Activated naive CD8-positive, alpha-beta T cell treated with anti-CD3 and anti-CD28 coated beads, Interleukin-2, amount 50 U/mL, for 24 hours (primary cell): ENCODE results near the gene ATN1.

Experiments used
- ATAC-seq: fragments of 150-1000 bp; cut with Tn5 transposase; one replicate; pipeline ENCODE4 v1.10.0; 2021
- DNase-seq: peaks from one replicate; pipeline ENCODE4 v3.0.0; 2021
- H3K27ac Mint-ChIP-seq: one replicate; pipeline ENCODE4 v1.8.0; 2021; ENCODE audit warnings: mild to moderate bottlenecking, mixed read lengths
- H3K27me3 Mint-ChIP-seq: one replicate; pipeline ENCODE4 v1.8.0; 2021; ENCODE audit warnings: mixed read lengths
- H3K36me3 Mint-ChIP-seq: one replicate; pipeline ENCODE4 v1.8.0; 2021; ENCODE audit warnings: low read depth, mixed read lengths
- H3K4me1 Mint-ChIP-seq: one replicate; pipeline ENCODE4 v1.8.0; 2021; ENCODE audit warnings: mixed read lengths
- H3K4me3 Mint-ChIP-seq: one replicate; pipeline ENCODE4 v1.8.0; 2021; ENCODE audit warnings: mild to moderate bottlenecking, moderate library complexity, mixed read lengths
- H3K9me3 Mint-ChIP-seq: one replicate; pipeline ENCODE4 v1.8.0; 2021; ENCODE audit warnings: mixed read lengths

The ATN1 gene

DNA sequence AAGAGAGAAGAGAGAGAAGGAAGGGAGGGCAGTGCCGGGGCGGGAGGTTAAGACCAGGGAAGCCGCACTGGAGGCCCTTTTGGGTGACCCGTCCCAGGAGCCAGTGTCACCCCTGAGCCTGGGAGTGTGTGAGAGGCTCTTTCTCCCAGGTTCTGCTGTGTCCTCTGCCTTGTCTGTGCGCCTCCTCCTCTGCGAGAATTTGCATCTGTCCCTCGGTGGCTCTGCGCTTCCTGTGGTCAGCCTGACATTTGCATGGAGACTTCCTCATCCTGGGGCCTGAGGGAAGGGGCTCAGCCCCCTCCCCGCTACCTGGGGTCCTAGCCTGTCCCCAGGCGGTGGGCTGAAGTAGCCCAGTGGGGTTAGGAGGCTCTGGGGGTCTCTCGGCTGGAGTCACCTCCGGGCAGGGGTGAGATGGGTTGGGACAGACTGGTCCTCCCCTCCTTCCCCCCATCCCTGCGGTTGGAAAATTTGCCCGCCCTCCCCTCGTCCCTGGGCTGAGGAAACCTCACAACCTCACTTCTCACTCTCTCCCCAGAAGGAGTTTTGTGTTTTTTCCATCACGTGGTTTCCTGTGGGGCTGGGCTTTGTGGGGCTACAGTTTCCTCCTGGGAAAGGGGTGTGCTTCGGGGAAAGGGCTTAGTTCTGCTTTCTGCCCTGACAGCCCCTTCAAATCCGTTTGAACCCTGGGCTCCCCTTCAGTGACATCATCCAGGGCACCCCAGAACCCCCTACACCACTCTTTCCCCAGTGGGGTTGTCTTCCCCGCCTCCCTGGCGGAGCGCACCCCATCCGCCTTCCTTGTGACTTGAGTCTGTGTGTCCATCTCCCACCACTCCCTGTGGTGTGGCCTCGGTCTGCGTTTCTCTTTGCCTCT lies 25.9 kb downstream of the ATN1 start:
- H3K4me1 Mint-ChIP-seq, result peaks cover 79% of the 10 kb centered on the region
- H3K27ac Mint-ChIP-seq, result peak overlapping the region; percentile 99
- H3K4me3 Mint-ChIP-seq, result peak overlapping the region; percentile 93
- peak; percentile 90 for DNase-seq
- peak; percentile 39 for ATAC-seq
- H3K9me3 Mint-ChIP-seq, result no peaks in the 10 kb centered on the region
- peaks cover 5% of the 10 kb centered on the region for H3K27me3 Mint-ChIP-seq
- peaks cover 67% of the 10 kb centered on the region for H3K36me3 Mint-ChIP-seq

- Mint-ChIP-seq H3K4me3 (peak overlapping the region; percentile 93), H3K9me3 (no peaks in the 10 kb centered on the region), H3K27ac (peak overlapping the region; percentile 99), H3K36me3 (peaks cover 76% of the 10 kb centered on the region), H3K27me3 (peaks cover 5% of the 10 kb centered on the region), H3K4me1 (peaks cover 79% of the 10 kb centered on the region)
- ATAC-seq (no peak), DNase-seq (peak; percentile 40)
Measured at GRCh38 chr12:6954316-6955107, 26.8 kb downstream of the ATN1 start.

- H3K4me1 Mint-ChIP-seq, result peaks cover 78% of the 10 kb centered on the region
- H3K9me3 Mint-ChIP-seq, result no peaks in the 10 kb centered on the region
- ATAC-seq (no peak), DNase-seq (no peak)
- peak overlapping the region; percentile 99 for H3K27ac Mint-ChIP-seq
- peaks cover 5% of the 10 kb centered on the region for H3K27me3 Mint-ChIP-seq
- H3K36me3 Mint-ChIP-seq, result peaks cover 78% of the 10 kb centered on the region
- H3K4me3 Mint-ChIP-seq, result peak overlapping the region; percentile 93
Measured at GRCh38 chr12:6955108-6956020, 27.6 kb downstream of the ATN1 start.

DNA sequence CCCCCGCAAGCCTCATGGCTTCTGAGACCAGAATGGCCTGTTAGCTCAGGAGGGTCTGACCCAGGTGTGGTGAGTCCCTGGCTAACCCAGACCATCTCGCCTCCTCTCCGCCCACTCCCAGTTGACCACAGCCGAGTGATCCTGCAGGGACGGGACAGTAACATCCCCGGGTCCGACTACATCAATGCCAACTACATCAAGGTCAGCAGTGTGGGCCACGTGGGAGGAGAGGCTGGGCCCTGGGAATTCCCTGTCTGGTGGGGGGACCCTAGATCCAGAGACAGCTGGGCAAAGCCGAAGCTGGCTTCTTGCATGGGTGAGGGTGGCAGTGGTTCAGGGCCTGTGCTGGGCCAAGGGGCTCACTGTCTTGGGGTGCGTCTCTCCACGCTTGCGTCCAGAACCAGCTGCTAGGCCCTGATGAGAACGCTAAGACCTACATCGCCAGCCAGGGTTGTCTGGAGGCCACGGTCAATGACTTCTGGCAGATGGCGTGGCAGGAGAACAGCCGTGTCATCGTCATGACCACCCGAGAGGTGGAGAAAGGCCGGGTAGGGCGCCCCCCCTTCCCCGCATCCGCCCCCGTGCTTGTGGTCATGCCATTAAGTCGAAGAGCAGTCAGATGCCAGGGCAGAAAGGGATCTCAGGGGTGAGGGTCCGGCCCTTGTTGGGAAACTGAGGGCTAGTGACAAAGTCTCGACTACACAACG lies 28.4 kb downstream of the ATN1 start:
- ATAC-seq (no peak), DNase-seq (peak; percentile 62)
- Mint-ChIP-seq H3K9me3 (no peaks in the 10 kb centered on the region), H3K27me3 (peaks cover 5% of the 10 kb centered on the region), H3K27ac (peak overlapping the region; percentile 99), H3K4me1 (peaks cover 79% of the 10 kb centered on the region), H3K4me3 (peak overlapping the region; percentile 93), H3K36me3 (peaks cover 86% of the 10 kb centered on the region)

- peaks cover 84% of the 10 kb centered on the region for H3K36me3 Mint-ChIP-seq
- peaks cover 90% of the 10 kb centered on the region for H3K4me1 Mint-ChIP-seq
- DNase-seq, result no peak
- H3K27ac Mint-ChIP-seq, result peak overlapping the region; percentile 99
- peak overlapping the region; percentile 93 for H3K4me3 Mint-ChIP-seq
- peaks cover 5% of the 10 kb centered on the region for H3K27me3 Mint-ChIP-seq
- ATAC-seq, result no peak
- H3K9me3 Mint-ChIP-seq, result no peaks in the 10 kb centered on the region
Measured at GRCh38 chr12:6957151-6957701, 29.5 kb downstream of the ATN1 start.

DNA sequence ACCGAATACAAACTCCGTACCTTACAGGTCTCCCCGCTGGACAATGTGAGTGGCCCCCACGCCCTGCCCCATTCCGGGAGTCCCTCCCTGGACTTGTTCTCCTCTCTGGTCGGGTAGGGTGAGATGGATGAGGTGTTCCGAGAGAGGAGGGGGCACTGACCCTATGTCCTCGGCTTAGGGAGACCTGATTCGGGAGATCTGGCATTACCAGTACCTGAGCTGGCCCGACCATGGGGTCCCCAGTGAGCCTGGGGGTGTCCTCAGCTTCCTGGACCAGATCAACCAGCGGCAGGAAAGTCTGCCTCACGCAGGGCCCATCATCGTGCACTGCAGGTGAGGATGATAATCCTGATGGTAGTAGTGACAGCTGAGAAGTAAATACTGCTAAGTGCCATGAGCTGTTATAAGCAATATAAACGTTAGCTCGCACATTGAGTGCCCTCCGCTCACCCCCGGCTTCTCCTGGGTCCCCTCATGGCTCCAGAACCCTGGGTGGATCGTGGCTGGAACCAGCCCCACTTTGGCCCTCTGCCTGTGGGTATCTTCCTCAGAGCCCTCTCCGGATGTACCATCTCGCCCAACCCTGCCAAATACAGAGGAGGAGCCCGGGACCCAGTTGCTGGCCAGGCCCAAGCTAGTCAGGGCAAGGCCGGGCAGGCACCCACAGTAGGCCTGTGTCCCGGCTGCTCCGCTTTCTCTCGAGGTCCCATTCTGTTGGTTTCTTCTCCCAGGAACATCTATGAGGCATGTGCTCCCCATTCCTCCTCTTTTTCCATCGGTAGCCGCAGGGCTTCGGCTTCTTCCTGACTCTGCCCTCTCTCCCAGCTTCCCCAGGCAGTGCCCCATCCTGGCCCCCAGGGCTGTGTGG lies 30.2 kb downstream of the ATN1 start:
- ATAC-seq (no peak), DNase-seq (no peak)
- peak overlapping the region; percentile 93 for H3K4me3 Mint-ChIP-seq

DNA sequence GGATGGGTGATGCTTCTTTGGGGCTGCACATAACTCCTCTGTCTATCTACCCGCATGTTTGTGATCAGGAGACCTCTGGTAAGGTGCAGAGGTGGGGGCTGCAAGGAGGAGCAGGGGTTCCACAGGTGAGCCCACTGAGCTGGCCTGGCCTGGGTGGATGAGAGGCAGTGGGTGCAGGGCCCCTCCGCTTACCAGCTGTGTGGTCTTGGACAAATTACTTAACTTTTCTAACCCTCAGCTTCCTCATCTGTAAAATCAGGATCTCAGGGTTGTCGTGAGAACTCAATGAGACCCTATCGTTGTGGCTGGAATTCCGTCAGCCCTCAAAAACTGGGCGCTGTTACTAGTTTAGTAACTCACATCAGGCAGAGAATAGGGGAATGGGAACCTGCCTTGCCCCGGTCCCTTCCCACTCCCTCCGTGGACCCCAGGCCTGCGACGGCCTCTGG lies 30.9 kb downstream of the ATN1 start:
- Mint-ChIP-seq H3K4me1 (peaks cover 90% of the 10 kb centered on the region), H3K36me3 (peaks cover 70% of the 10 kb centered on the region), H3K27ac (peak overlapping the region; percentile 99), H3K27me3 (peaks cover 5% of the 10 kb centered on the region), H3K4me3 (peak overlapping the region; percentile 93), H3K9me3 (no peaks in the 10 kb centered on the region)
- no peak for ATAC-seq
- DNase-seq, result peak; percentile 19

More for the DNA sequence above, 30.2 kb downstream of the ATN1 start:
- Mint-ChIP-seq H3K4me1 (peaks cover 96% of the 10 kb centered on the region), H3K27me3 (peaks cover 5% of the 10 kb centered on the region), H3K27ac (peak overlapping the region; percentile 99), H3K9me3 (no peaks in the 10 kb centered on the region), H3K36me3 (peaks cover 77% of the 10 kb centered on the region)

DNA sequence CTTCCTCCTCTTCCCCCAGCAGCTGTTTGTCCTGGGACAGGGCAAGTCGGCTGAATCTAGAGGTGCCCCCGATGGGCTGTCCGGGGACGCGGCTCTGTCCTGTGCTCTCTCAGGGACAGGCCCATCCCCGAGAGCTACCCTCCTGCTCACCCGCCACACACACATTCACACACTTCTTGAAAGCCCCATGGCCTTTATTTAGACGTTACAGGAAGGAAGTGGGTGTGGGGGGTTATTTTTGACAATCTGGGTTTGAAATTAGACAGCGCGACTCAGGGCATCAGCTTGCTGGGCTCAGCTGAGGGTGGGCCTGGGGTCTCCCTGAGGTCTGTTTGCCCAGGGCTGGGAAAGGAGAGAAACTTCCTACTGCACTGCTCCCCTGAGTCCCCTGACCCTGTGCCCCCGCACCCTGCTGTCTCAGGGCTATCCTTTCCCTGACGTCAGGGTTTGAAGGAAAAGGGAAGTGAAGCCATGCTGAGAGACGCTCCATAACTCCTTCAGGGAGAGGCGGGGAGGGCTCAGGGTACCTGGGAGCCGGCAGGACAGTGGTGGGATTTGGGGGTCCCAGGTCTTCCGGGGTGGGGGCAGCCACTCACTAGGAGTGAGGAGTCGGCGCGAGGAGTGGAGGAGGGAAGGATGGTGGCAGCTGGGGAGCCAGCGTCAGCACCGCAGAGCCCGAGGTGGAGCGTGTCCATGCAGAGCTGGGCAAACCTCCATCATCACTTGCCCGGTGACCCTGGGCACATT lies 31.5 kb downstream of the ATN1 start:
- peak overlapping the region; percentile 93 for H3K4me3 Mint-ChIP-seq
- peaks cover 67% of the 10 kb centered on the region for H3K36me3 Mint-ChIP-seq
- DNase-seq (peak; percentile 78), ATAC-seq (peak; percentile 44)
- H3K27me3 Mint-ChIP-seq, result no peaks in the 10 kb centered on the region
- H3K4me1 Mint-ChIP-seq, result peaks cover 90% of the 10 kb centered on the region
- peak overlapping the region; percentile 99 for H3K27ac Mint-ChIP-seq
- H3K9me3 Mint-ChIP-seq, result no peaks in the 10 kb centered on the region

- Mint-ChIP-seq H3K4me3 (peak overlapping the region; percentile 93), H3K9me3 (no peaks in the 10 kb centered on the region), H3K27ac (peak overlapping the region; percentile 99), H3K27me3 (no peaks in the 10 kb centered on the region), H3K36me3 (peaks cover 64% of the 10 kb centered on the region), H3K4me1 (peaks cover 90% of the 10 kb centered on the region)
- DNase-seq, result no peak
- ATAC-seq, result no peak
Measured at GRCh38 chr12:6959805-6960592, 32.2 kb downstream of the ATN1 start.

GRCh38 chr12:6960593-6961277 lies 33.0 kb downstream of the ATN1 start:
- Mint-ChIP-seq H3K9me3 (no peaks in the 10 kb centered on the region), H3K36me3 (peaks cover 65% of the 10 kb centered on the region), H3K4me1 (peaks cover 91% of the 10 kb centered on the region), H3K4me3 (peak overlapping the region; percentile 93), H3K27ac (peak overlapping the region; percentile 99), H3K27me3 (no peaks in the 10 kb centered on the region)
- DNase-seq, result peak; percentile 35
- no peak for ATAC-seq

GRCh38 chr12:6961278-6961694 lies 33.5 kb downstream of the ATN1 start:
- H3K36me3 Mint-ChIP-seq, result peaks cover 64% of the 10 kb centered on the region
- H3K4me3 Mint-ChIP-seq, result peak overlapping the region; percentile 93
- H3K9me3 Mint-ChIP-seq, result no peaks in the 10 kb centered on the region
- DNase-seq (peak; percentile 94), ATAC-seq (peak; percentile 69)
- peak overlapping the region; percentile 99 for H3K27ac Mint-ChIP-seq
- H3K4me1 Mint-ChIP-seq, result peaks cover 90% of the 10 kb centered on the region
- H3K27me3 Mint-ChIP-seq, result no peaks in the 10 kb centered on the region
